B cell (primary cell): ENCODE results near the gene CAMKK2. TPM values are rescaled to one million over a fixed set of nuclear protein-coding genes. Genes with fewer than 3 reads are reported as not detected.
"Not testable (repeated sequence)": the region's sequence is repeated elsewhere in the genome, so short reads cannot be mapped to it uniquely, and the experiment has no call there.

Experiments
- ATAC-seq: fragments of 200-7000 bp; cut with Tn5 transposase; one replicate; pipeline ENCODE4 v1.10.0; 2021; ENCODE audit warnings: low read depth, mild to moderate bottlenecking, moderate number of reproducible peaks, moderate library complexity
- CTCF ChIA-PET: fragments of 350-600 bp; sonication (Branson Sonifier 250); formaldehyde crosslinking; loops from one replicate; lab custom pipeline; 2021; ENCODE audit warnings: antibody characterized with exemption, inconsistent platforms; lab: Charles Lee
- POLR2A ChIA-PET: fragments of 350-600 bp; sonication (Branson Sonifier 250); formaldehyde crosslinking; loops from one replicate; lab custom pipeline; 2021; ENCODE audit warnings: antibody characterized with exemption; lab: Charles Lee
- DNase-seq: peaks from one replicate; pipeline ENCODE4 v3.0.0; 2013
- H2AFZ ChIP-seq: 2 replicates; pipeline ENCODE4 v1.6.1; 2012; ENCODE audit warnings: mild to moderate bottlenecking, low read depth, low read length; ENCODE audit not compliant: insufficient read depth, poor library complexity, severe bottlenecking
- H3K27ac ChIP-seq, 2 donors: 1 replicate in 1 of 2; 2 replicates in 1 of 2; pipeline ENCODE4 v1.5.1; 2012 to 2013; ENCODE audit warnings: low read length in 2 of 2, mild to moderate bottlenecking in 2 of 2, moderate library complexity in 1 of 2
- H3K27me3 ChIP-seq, 4 experiments: fragments of 200-600 bp in 1 of 4; sonication (generic) in 1 of 4; replicated peaks in 1 of 4; 1 replicate in 2 of 4; 2 replicates in 2 of 4; pipeline versions ENCODE4 v1.6.1 to v1.7.0; 2013 to 2016; ENCODE audit warnings: low read length in 3 of 4, mild to moderate bottlenecking in 2 of 4, mixed read lengths in 1 of 4, moderate library complexity in 1 of 4; ENCODE audit not compliant: insufficient read depth in 4 of 4, control insufficient read depth in 3 of 4; ENCODE audit errors: control extremely low read depth in 1 of 4
- H3K36me3 ChIP-seq, 2 experiments: replicated peaks in 1 of 2; 1 replicate in 1 of 2; 2 replicates in 1 of 2; pipeline versions ENCODE4 v1.6.1 to v1.7.1; 2013; ENCODE audit warnings: low read length in 1 of 2; ENCODE audit not compliant: insufficient read depth in 2 of 2, control insufficient read depth in 1 of 2; ENCODE audit errors: control extremely low read depth in 1 of 2, extremely low read depth in 1 of 2
- H3K4me1 ChIP-seq, 2 donors: fragments of 200-600 bp in 1 of 2; sonication (generic) in 1 of 2; 1 replicate in 1 of 2; 2 replicates in 1 of 2; pipeline versions ENCODE4 v1.5.1 to v1.6.1; 2013 to 2017; ENCODE audit warnings: low read length in 2 of 2; ENCODE audit not compliant: control insufficient read depth in 2 of 2, insufficient read depth in 2 of 2
- H3K4me2 ChIP-seq: replicated peaks from 2 replicates; pipeline ENCODE3; 2012; ENCODE audit warnings: mild to moderate bottlenecking, low read depth, low read length; ENCODE audit not compliant: poor library complexity, severe bottlenecking
- H3K4me3 ChIP-seq, 5 experiments: fragments of 200-600 bp in 1 of 5; sonication (generic) in 1 of 5; 1 replicate in 3 of 5; 2 replicates in 2 of 5; pipeline versions ENCODE4 v1.5.1 to v1.7.0; 2011 to 2016; ENCODE audit warnings: low read length in 4 of 5, mild to moderate bottlenecking in 4 of 5, low read depth in 2 of 5, control low read depth in 1 of 5, moderate library complexity in 1 of 5; ENCODE audit not compliant: insufficient read depth in 1 of 5; ENCODE audit errors: control extremely low read depth in 1 of 5, extremely low read depth in 1 of 5
- H3K79me2 ChIP-seq: fragments of 200-600 bp; sonication (generic); one replicate; pipeline ENCODE4 v1.6.0; 2016; ENCODE audit warnings: low read length; ENCODE audit not compliant: control insufficient read depth, insufficient read depth
- H3K9ac ChIP-seq: fragments of 200-600 bp; sonication (generic); 2 replicates; pipeline ENCODE4 v1.6.1; 2017; ENCODE audit warnings: mild to moderate bottlenecking, low read length, moderate library complexity
- H3K9me3 ChIP-seq, 3 donors: one replicate each; pipeline versions ENCODE4 v1.6.1 to v1.7.1; 2013; ENCODE audit warnings: low read length in 2 of 3; ENCODE audit not compliant: control insufficient read depth in 2 of 3, insufficient read depth in 1 of 3; ENCODE audit errors: control extremely low read depth in 1 of 3
- H4K20me1 ChIP-seq: 2 replicates; pipeline ENCODE4 v1.6.0; 2012; ENCODE audit warnings: mild to moderate bottlenecking, low read length; ENCODE audit not compliant: insufficient read depth, control insufficient read depth, poor library complexity, severe bottlenecking
- H3K27ac Mint-ChIP-seq: one replicate; pipeline ENCODE4 v1.8.0; 2021; ENCODE audit warnings: mixed read lengths
- H3K27me3 Mint-ChIP-seq: one replicate; pipeline ENCODE4 v1.8.0; 2021; ENCODE audit warnings: mixed read lengths
- H3K4me1 Mint-ChIP-seq: one replicate; pipeline ENCODE4 v1.8.0; 2021; ENCODE audit warnings: mixed read lengths
- H3K4me3 Mint-ChIP-seq: one replicate; pipeline ENCODE4 v1.8.0; 2021; ENCODE audit warnings: mixed read lengths
- H3K9me3 Mint-ChIP-seq: one replicate; pipeline ENCODE4 v1.8.0; 2022; ENCODE audit warnings: mixed read lengths; ENCODE audit not compliant: insufficient read depth
- EZH2 ChIP-seq: IDR thresholded peaks from 2 replicates; pipeline ENCODE4 v1.6.1; 2012; ENCODE audit warnings: borderline replicate concordance, low read depth, mild to moderate bottlenecking, moderate library complexity, low read length; ENCODE audit not compliant: insufficient read depth, poor library complexity, severe bottlenecking
- WGBS: methylation state at CpG from one replicate; pipeline ENCODE4 v1.1.5; 2013; ENCODE audit warnings: missing lambda C conversion rate; ENCODE audit not compliant: insufficient coverage; 5-methylcytosine and 5-hydroxymethylcytosine counted together
- intact Hi-C: fragments of 100-400 bp; cut with micrococcal nuclease; formaldehyde crosslinking; loops from one replicate; pipeline ENCODE4 v1.10.0; 2022
- polyA plus RNA-seq: library from polyadenylated mRNA; depleted of rRNA; stranded (reverse); fragments of >200 nt; gene quantifications from 2 replicates; pipeline ENCODE4 v1.2.3, GENCODE V29; 2012
- total RNA-seq, 2 donors: library from RNA; stranded (reverse); fragments of 120-200 nt in 1 of 2; gene quantifications; 1 replicate in 1 of 2; 2 replicates in 1 of 2; pipeline versions ENCODE4 v1.2.3 to v1.2.4, GENCODE V29; 2013 to 2022
- TF ChIP-seq, protein P1 (sequence below): fragments of 200-600 bp; IDR thresholded peaks from one replicate; pipeline ENCODE4 v1.8.0; 2022; ENCODE audit warnings: antibody characterized with exemption, mild to moderate bottlenecking

The CAMKK2 gene
- total and polyA plus RNA-seq, 2 donors (not counting 1 experiment from before 2014, with no cell fraction given) = 9.7 to 17.1 TPM

GRCh38 chr12:121209221-121209620 is 87.3 kb downstream of the CAMKK2 start:
- H3K27me3 ChIP-seq = no peaks in the 10 kb centered on the region
- peaks cover 10% of the 10 kb centered on the region for H3K79me2 ChIP-seq
- CTCF ChIA-PET = interaction anchor here (1.1 kb wide), 1 partner anchor 87 kb away, joined by 3 read pairs; no protein-coding TSS in a partner anchor
- Mint-ChIP-seq H3K9me3 (no peaks in the 10 kb centered on the region), H3K27me3 (no peaks in the 10 kb centered on the region), H3K4me1 (peaks cover 11% of the 10 kb centered on the region), H3K27ac (peak overlapping the region; percentile 88), H3K4me3 (peak overlapping the region; percentile 82)
- H3K4me1 ChIP-seq = peaks cover 4 to 13% of the 10 kb centered on the region in 2 donors
- peak overlapping the region; percentile 85 for H3K4me2 ChIP-seq
- no peak for TF ChIP-seq EZH2
- TF ChIP-seq, protein P1, sequence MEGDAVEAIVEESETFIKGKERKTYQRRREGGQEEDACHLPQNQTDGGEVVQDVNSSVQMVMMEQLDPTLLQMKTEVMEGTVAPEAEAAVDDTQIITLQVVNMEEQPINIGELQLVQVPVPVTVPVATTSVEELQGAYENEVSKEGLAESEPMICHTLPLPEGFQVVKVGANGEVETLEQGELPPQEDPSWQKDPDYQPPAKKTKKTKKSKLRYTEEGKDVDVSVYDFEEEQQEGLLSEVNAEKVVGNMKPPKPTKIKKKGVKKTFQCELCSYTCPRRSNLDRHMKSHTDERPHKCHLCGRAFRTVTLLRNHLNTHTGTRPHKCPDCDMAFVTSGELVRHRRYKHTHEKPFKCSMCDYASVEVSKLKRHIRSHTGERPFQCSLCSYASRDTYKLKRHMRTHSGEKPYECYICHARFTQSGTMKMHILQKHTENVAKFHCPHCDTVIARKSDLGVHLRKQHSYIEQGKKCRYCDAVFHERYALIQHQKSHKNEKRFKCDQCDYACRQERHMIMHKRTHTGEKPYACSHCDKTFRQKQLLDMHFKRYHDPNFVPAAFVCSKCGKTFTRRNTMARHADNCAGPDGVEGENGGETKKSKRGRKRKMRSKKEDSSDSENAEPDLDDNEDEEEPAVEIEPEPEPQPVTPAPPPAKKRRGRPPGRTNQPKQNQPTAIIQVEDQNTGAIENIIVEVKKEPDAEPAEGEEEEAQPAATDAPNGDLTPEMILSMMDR = no peak
- peak overlapping the region in 1 of 2 donors; percentile 89 for H3K27ac ChIP-seq
- peaks cover 0 to 3% (median 0%) of the 10 kb centered on the region in 3 donors for H3K9me3 ChIP-seq
- ATAC-seq = no peak
- DNase-seq = no peak
- H2AFZ ChIP-seq = peak overlapping the region; percentile 86
- intact Hi-C loops = no loop called here
- H3K36me3 ChIP-seq = no peaks in the 10 kb centered on the region
- WGBS = 94% methylated on average over 11 of the region's 15 CpGs
- POLR2A ChIA-PET = no interaction called here
- H3K4me3 ChIP-seq = peak overlapping the region in 3 of 5 experiments; percentile 74 to 85 (median 79)
- H4K20me1 ChIP-seq = no peaks in the 10 kb centered on the region
- H3K9ac ChIP-seq = peak overlapping the region; percentile 89

- H3K4me3 ChIP-seq, H3K9me3 Mint-ChIP-seq, H3K27me3 Mint-ChIP-seq, H3K9me3 ChIP-seq, DNase-seq, H3K4me2 ChIP-seq, H3K36me3 ChIP-seq, intact Hi-C loops, POLR2A ChIA-PET, H3K27ac ChIP-seq, ATAC-seq, H3K9ac ChIP-seq, H2AFZ ChIP-seq, H3K27me3 ChIP-seq, H3K4me1 Mint-ChIP-seq, H3K27ac Mint-ChIP-seq, H4K20me1 ChIP-seq: not testable (repeated sequence)
- H3K79me2 ChIP-seq = peaks cover 10% of the 10 kb centered on the region
- CTCF ChIA-PET = interaction anchor here (1.1 kb wide), 1 partner anchor 87 kb away, joined by 3 read pairs; no protein-coding TSS in a partner anchor
- peaks cover 4 to 13% of the 10 kb centered on the region in 2 donors for H3K4me1 ChIP-seq
- WGBS = 98% methylated on average over 9 of the region's 10 CpGs
- peak overlapping the region; percentile 82 for H3K4me3 Mint-ChIP-seq
Observed at GRCh38 chr12:121208571-121208970, 87.9 kb downstream of the CAMKK2 start.
